Measurements from ENCODE around the gene ETS1.

The ETS1 gene

GRCh38 chr11:128567130-128567529 is 20.2 kb downstream of the ETS1 start:
- DNase-seq (ENCODE audit: low read depth): no peak

- DNase-seq (ENCODE audit: low read depth): no peak
These were observed 21.5 kb downstream of the ETS1 start for GRCh38 chr11:128565881-128566280.

GRCh38 chr11:128564642-128565245 is 22.6 kb downstream of the ETS1 start:
- no peak for DNase-seq (ENCODE audit: low read depth)

GRCh38 chr11:128563942-128564641 is 23.3 kb downstream of the ETS1 start:
- DNase-seq (ENCODE audit: low read depth): no peak

- no peak for DNase-seq (ENCODE audit: low read depth)
These were observed 24.1 kb downstream of the ETS1 start for GRCh38 chr11:128563308-128563707.

GRCh38 chr11:128559496-128560103 is 27.8 kb downstream of the ETS1 start:
- no peak for DNase-seq (ENCODE audit: low read depth)

GRCh38 chr11:128555606-128556005 is 31.8 kb downstream of the ETS1 start:
- no peak for DNase-seq (ENCODE audit: low read depth)

GRCh38 chr11:128553662-128554362 is 33.5 kb downstream of the ETS1 start:
- no peak for DNase-seq (ENCODE audit: low read depth)

- no peak for DNase-seq (ENCODE audit: low read depth)
These were observed 34.3 kb downstream of the ETS1 start for GRCh38 chr11:128552783-128553661.

GRCh38 chr11:128551611-128552335 is 35.6 kb downstream of the ETS1 start:
- DNase-seq (ENCODE audit: low read depth): no peak

- no peak for DNase-seq (ENCODE audit: low read depth)
These were observed 36.3 kb downstream of the ETS1 start for GRCh38 chr11:128551058-128551457.

- no peak for DNase-seq (ENCODE audit: low read depth)
These were observed 37.0 kb downstream of the ETS1 start for GRCh38 chr11:128550261-128550821.

- no peak for DNase-seq (ENCODE audit: low read depth)
These were observed 38.0 kb downstream of the ETS1 start for GRCh38 chr11:128549256-128549944.

GRCh38 chr11:128548649-128549255 is 38.6 kb downstream of the ETS1 start:
- no peak for DNase-seq (ENCODE audit: low read depth)

- no peak for DNase-seq (ENCODE audit: low read depth)
These were observed 39.3 kb downstream of the ETS1 start for GRCh38 chr11:128547946-128548648.

GRCh38 chr11:128546916-128547315 is 40.4 kb downstream of the ETS1 start:
- DNase-seq (ENCODE audit: low read depth): no peak

- DNase-seq (ENCODE audit: low read depth): no peak
These were observed 42.8 kb downstream of the ETS1 start for GRCh38 chr11:128544471-128545051.

- DNase-seq (ENCODE audit: low read depth): no peak
These were observed 46.9 kb downstream of the ETS1 start for GRCh38 chr11:128540469-128540868.

GRCh38 chr11:128536506-128536905 is 50.9 kb downstream of the ETS1 start:
- no peak for DNase-seq (ENCODE audit: low read depth)

Data from activated T-cell treated with anti-CD3 and anti-CD28 coated beads for 24 hours (primary cell).